Vagina (tissue), 2 donors: ENCODE data around the gene MACROD2.

Experiments
- POLR2AphosphoS5 ChIP-seq, 2 donors: sonication (generic); formaldehyde crosslinking; IDR thresholded peaks; one replicate each; pipeline ENCODE4 v1.9.0; 2017; ENCODE audit warnings: antibody characterized with exemption in 2 of 2, mild to moderate bottlenecking in 2 of 2, low read depth in 1 of 2; ENCODE audit not compliant: insufficient read depth in 1 of 2
- TF ChIP-seq, protein P1 (sequence below), 3 experiments: fragments of 450-650 bp in 2 of 3; fragments of 200-600 bp in 1 of 3; sonication (generic) in 1 of 3; IDR thresholded peaks; one replicate each; pipeline ENCODE4 v1.5.1; 2017 to 2019; ENCODE audit warnings: antibody characterized with exemption in 3 of 3, mild to moderate bottlenecking in 2 of 3, moderate library complexity in 2 of 3

GRCh38 chr20:13995841-13996240, 525 bp downstream of the MACROD2 start:
- TF ChIP-seq, protein P1, sequence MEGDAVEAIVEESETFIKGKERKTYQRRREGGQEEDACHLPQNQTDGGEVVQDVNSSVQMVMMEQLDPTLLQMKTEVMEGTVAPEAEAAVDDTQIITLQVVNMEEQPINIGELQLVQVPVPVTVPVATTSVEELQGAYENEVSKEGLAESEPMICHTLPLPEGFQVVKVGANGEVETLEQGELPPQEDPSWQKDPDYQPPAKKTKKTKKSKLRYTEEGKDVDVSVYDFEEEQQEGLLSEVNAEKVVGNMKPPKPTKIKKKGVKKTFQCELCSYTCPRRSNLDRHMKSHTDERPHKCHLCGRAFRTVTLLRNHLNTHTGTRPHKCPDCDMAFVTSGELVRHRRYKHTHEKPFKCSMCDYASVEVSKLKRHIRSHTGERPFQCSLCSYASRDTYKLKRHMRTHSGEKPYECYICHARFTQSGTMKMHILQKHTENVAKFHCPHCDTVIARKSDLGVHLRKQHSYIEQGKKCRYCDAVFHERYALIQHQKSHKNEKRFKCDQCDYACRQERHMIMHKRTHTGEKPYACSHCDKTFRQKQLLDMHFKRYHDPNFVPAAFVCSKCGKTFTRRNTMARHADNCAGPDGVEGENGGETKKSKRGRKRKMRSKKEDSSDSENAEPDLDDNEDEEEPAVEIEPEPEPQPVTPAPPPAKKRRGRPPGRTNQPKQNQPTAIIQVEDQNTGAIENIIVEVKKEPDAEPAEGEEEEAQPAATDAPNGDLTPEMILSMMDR (IDR thresholded peaks at IDR 0.05): no peak
- TF ChIP-seq POLR2AphosphoS5 (IDR thresholded peaks at IDR 0.05; ENCODE audit: insufficient read depth in 1 of 2, low read depth in 1 of 2): no peak
